HG03159 (cell line): Measurements from ENCODE around the gene PSMA2.

Experiments
- ATAC-seq: cut with Tn5 transposase; IDR thresholded peaks from one replicate; pipeline ENCODE4 v1.9.1; 2021; ENCODE audit warnings: mild to moderate bottlenecking, moderate library complexity; ENCODE audit not compliant: unreplicated experiment

PSMA2 gene

DNA sequence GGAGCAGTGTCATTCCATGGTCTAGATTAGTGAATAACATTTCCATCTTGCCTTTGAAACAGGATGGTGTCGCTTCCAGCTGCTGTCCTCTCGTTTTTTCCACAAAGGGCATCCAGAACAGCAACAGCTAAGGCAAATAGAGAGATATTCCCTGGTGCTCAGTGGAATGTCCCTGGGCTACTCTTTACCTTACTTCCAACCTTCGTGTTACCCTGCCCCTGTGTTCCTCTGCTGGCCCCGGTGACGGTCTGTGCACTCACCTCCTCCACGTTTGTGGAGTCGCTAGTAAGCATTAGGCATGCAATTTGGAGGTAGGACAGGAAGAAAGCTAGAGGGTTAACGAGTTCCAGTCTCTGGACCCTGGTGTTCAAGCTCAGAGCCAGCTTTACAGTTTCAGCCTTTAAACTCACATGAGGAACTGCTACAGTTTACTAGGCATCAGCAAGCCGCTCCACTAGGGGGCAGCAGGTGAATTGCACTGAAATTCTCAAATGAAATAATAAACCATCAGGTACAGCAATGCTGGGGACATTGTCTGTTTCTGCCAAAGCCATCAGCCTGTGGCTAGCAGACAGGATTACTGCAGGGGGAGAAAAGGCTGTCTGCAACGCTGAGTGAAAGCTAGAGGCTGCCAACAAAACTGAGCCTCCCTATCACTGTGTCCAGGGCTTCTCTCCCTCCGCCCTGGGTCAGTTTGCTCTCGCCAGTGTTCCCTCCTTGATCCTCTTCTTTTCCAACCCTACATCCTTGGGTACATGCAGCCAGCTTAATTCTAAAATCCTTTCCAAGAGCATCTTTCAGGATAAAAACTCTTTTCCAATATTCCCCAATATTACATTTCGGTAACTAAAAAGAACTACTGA, 9.2 kb upstream of the PSMA2 start:
- peak; percentile 61 for ATAC-seq

DNA sequence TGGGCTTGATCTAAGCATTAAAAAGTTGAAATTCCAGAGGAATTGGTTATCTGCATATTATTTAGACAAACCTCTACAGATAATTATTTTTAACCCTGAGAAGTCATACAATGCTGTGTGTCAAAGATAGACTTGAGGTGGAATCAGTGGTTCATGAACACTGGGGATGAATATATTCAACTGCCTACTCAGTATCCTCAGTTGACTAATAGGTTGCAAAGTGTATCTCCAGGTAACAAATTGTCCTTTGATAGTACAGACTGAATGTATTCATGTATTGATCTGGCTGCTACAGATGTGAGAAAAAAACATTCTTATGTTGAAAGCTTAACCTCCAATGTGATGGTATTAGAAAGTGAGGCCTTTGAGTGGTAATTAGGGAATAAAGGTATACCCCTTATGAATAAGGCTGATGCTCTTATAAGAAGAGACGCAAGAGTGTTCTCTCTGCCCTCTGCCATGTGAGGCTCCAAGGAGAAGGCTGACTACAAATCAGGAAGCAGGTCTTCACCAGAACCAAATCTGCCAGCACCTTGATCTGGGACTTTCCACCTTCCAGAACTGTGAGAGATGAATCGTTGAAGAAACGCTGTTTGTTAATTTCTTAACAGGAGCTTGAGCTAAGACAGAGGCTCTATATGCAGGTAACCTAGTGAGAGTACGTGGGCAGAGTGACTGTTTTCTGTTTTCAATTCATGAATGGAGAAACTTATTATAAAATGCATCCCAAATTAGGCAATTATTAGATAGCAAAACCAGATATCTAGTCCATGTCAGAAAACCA, 7.7 kb upstream of the PSMA2 start:
- no peak for ATAC-seq

DNA sequence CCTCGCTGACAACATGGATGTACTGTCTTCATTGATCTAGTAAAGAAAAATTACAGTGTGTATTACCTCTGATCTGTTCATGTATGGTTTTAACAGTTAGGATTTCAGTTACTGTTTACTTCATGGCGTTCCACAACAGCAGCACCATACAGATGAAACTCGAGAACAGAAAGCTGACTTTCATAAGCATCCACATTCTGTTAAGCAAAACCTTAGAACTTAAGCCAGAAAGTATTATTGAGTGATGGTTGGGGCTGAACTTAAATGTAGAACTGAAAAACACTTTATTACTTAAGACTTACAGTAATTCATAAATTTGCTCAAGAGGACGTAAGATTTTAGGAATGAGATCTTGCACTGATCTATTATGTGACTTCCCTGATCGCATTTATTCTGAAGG, 3.9 kb upstream of the PSMA2 start:
- ATAC-seq: no peak

DNA sequence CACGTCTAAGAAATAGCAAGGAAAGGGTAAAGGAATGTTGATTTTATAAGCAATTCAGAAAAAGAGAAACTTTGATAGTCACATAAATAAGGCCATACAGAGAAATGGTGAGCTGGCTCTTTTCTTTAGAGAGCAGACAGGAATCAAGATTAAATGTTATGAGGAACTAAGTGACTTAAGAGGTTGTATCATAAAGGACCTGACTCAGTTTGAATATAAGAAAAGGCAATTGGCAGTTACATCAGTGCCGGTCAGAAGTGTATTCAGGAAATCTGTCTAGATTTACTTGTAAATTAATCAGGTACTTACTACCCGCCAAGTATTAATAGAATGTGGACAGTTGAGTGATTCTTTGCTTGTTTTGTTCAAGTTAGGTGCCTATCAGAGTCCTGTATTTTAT, 2.3 kb upstream of the PSMA2 start:
- ATAC-seq: no peak

DNA sequence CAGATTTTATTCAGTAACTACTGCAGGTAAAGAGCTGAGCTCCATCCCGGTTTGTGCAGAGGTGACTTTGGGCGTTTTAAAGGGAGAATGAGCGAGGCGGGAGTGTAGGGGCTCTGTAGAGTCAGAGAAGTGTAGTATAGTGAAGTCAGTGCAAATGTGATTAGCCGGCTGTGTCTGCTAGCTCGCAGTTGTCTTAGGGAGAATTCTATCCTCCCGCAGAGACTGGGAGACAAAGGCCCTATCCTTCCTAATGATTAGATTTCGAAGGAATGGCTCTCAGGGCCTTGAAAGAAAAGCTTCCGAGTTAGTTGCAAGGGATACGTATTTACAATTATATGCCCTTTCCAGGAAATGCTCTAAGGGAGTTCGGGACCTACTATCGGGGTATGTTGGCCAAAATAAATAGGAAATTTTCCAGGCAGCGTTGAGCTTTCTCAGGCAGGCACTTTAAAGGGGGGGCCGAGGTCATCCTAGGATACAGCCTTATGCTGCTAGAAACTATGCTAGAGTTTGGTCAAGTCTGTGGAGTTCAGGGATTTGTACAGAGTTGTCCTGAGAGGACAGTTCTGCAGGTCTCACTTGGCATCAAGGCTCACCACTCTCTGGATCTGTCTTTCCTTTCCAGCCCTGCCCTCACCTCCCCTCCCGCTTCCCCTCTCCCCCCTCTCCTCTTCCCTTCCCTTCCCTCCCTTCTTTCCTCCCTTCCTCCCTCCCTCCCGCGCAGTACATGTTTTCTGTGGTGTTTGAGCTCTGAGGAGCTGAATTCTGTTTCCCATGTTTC, 1.0 kb upstream of the PSMA2 start:
- no peak for ATAC-seq

DNA sequence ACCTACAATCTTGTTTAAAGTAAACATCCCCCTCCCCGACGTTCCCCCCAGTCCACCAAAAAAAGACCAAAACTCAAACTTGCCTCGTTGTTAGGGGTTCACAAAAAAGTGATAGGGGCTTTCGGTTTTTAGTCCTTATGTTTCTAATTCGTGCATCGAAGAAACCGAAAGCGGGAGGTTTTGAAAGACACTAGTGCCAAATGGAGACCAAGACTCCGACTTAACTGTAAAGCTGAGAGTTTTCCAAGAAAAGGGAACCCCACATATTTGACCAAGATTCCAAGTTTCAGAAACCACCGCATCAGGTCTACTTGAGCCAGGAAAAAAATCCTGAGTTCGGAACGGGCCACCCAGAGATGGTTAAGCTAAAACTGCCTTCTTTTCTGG, 534 bp downstream of the PSMA2 start:
- no peak for ATAC-seq

DNA sequence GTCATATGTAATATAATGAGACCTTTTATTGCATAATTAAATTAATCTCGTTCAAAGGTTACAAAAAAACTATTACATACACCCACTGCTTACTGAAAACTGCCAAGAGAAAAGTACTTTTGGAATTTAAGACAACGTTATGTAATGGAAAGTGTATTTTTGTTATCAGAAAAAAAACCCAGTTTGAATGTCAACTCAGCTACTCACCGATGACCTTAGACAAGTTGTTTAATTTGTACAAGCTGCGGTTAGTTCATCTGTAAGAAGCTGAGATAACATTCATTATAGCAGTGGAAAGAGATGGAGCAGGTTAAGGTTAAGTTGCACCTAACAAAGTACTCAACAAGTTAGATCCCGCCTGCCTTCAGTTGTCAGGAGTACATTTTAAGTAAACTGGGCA, 1.1 kb downstream of the PSMA2 start:
- no peak for ATAC-seq

DNA sequence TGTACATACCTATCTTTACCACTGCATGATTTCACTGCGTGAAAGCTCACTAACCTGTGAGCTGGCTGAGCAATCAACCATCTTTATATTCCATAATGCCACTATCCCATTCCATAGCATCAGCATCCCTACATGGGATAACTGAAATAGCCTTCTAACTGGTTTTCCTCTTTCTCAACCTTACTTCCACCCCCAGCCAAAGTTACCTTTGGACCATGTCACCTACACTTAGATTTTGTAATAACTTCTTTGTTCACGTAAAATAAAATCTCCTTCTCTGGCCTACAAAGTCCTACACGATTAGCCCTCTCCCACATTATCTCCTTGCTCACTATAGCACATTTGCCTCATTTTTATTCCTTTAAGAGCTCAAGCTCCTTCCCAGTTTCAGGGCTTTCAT, 2.5 kb downstream of the PSMA2 start:
- ATAC-seq: no peak

DNA sequence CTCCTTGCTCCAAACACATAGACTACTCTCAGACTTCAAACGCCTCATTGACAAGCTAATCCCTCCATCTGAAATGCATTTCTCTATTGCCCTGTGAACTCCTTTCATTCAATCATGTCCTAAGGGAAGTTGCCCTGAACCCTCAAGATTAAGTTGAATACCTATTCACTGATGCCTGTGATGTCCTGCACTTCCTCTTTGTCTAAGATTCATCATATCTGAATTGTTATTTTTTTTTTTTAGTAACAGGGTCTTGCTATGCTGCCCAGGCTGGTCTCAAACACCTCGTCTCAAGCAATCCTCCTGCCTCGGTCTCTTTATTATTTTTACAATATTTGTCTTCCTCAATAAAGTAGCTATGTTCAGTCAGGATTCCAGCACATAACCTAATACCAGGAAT, 3.2 kb downstream of the PSMA2 start:
- ATAC-seq: no peak

DNA sequence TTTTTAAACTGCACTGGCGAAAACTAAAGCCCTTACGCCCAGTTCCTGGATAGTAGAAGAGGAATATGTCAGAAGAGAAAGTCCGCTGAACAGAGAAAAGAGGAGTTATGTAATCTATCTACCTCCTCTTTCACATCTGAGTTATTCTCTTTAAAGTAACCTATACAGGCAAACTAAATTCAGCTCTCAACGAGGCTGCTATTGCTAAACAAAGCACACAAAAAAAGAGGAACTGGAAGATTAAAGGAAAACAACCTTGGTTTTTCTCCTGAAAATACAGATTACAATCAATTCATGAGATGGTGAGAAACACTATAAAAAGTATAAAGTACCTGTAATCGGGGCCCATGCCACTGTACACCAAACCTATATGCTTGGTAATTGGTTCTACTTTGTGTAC, 5.8 kb downstream of the PSMA2 start:
- no peak for ATAC-seq

DNA sequence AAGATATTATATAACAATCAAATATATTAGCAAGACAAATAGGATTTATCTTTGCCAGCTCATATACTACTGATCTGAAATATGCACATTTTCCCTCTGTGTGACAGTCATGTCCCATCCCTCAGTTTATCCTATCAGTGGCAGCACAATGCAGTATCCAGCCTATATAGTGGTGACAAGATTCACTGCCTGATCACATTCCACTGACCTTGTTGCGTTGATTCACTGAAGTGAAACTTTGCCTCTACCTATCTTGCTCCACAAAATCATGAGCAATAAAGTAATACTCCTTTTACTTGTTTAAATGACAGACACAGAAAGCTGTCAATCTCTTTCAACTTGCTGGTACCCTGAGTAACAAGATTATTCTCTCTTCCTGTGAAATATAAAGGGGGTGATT, 6.3 kb downstream of the PSMA2 start:
- no peak for ATAC-seq

DNA sequence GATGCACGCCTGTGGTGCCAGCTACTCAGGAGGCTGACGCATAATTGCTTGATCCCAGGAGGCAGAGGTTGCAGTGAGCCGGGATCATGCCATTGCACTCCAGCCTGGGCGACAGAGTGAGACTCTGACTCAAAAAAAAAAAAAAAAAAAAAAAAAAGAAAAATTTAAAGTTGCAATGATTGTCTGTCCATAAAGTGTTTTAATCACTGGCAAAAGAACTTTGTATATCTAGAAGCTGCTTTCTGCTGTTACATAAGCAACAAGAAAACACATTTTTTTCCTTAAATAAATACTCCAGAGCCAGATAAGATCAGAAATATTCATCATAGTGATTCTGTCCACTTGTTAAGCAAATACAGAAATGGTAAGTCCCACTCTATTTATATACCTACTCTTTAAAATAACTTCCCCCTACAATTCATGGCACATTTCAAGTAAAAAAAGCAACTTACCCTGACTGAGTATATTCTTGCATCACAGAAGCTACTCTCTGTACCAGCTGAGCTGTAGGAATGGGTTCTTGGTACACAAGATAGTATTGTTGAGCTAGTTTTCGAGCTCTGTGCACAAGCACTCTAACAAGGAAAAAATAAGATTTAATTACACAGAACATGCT, 7.6 kb downstream of the PSMA2 start:
- ATAC-seq: no peak

DNA sequence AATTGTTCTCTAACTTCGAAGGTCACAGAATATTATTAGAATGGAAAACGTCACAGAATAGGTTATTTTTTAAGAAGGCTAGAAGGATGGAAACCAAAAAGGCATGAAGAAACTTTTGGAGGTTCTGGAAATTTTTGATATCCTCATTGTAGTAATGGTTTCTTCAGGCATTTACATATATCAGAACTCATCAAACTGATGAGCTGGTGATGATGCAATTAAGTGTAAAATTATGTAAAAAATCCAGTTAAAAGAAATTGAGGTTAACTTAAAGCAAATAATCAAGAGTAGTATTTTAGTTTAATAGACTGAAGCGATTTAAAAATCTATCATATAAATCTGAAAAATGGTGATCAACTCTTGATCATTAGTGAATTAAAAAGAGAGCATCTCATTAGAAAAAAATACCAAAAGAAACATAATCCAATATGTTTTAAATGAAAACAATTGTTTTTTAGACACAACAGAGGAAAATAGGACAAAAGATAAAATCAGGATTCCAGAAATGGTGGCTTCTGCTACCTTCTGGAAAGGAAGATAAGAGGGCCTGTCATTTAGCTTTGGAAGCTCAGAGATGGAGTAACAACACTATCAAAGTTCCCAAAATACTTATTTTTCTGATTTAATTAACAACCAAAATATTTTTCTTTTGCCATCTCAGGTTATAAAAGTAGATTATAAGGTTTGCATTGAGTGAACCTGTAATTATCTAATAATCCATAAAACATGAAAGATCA, 9.8 kb downstream of the PSMA2 start:
- ATAC-seq: no peak

DNA sequence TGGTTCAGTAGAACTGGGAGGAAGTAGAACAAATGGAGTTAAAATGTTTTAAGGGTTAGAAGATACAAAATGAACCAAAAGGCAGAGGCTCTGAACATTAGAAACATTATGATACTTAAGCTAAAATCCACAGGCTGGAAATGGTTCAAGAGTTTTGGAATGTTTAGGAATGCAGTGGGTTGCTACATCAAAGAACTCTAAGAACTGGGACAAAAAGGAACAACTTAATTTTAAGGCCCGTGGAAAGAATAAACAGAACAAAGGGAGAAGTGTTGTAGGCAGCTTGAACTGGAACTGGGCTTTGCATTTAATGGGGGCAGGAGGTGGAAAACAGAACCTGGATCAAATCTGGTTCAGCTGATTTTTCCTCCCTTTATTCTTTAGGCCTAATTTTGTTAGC, 16.6 kb downstream of the PSMA2 start:
- no peak for ATAC-seq

DNA sequence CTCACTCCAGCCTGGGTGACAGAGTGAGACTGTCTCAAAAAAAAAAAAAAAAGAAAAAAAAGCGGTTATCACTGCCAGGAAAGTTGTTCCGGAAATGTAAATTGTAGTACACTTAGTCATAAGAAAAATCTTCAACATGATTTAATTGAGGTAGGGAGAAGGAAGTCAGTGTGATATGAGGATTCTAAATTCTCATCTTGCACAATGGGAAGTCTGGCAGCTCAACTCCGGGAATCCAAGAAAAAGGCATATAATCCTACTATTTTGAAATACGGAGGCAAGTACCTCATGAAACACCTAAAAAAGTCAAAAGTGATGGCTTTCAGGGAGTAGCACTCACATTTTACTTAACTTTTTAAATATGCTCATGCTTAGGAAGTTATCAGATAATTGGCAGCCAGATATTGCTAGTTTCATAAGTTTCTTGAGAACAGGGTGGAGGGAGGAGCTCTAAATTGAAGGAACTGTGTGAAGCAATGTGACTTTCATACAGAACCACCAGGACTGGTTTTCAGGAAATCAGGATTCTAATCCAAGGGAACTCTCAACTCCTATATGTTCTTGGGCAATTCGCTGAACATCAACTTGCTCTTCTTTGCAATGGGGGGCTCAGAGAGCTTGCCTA, 17.4 kb downstream of the PSMA2 start:
- no peak for ATAC-seq

DNA sequence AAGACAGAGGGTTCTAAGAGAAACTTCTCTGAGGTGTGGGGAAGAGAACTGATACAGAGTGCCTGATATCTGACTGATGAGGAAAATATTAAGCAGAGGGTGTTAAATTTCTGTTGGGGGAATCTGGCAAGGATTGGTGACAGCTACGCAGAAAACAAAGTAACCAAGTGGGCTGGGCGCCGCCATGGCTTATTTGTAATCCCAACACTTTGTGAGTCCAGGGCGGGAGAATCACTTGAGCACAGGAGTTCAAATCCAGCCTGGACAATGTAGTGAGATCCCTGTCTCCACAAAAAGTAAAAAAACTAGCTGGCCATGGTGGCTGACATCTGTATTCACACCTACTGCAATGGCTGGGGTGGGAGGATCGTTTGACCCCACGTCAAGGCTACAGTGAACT, 18.0 kb downstream of the PSMA2 start:
- ATAC-seq: no peak

DNA sequence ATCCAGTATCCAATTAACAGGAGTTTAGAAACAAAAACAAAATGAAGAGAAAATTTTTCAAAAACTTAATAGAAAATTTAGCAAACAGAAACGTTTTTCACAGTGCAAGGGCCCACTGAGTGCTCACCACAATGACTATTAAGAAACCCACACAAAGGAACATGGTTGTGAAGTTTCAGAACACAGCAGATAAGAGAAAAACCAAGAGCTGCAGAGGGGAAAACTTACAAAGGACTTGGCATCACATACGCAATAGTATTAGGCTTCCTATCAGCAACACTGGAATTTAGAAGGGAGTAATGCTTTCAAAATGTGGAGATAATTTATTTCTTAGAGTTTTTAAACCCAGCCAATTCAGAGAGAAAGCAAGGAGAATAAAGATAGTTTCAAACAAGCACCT, 18.4 kb downstream of the PSMA2 start:
- no peak for ATAC-seq

DNA sequence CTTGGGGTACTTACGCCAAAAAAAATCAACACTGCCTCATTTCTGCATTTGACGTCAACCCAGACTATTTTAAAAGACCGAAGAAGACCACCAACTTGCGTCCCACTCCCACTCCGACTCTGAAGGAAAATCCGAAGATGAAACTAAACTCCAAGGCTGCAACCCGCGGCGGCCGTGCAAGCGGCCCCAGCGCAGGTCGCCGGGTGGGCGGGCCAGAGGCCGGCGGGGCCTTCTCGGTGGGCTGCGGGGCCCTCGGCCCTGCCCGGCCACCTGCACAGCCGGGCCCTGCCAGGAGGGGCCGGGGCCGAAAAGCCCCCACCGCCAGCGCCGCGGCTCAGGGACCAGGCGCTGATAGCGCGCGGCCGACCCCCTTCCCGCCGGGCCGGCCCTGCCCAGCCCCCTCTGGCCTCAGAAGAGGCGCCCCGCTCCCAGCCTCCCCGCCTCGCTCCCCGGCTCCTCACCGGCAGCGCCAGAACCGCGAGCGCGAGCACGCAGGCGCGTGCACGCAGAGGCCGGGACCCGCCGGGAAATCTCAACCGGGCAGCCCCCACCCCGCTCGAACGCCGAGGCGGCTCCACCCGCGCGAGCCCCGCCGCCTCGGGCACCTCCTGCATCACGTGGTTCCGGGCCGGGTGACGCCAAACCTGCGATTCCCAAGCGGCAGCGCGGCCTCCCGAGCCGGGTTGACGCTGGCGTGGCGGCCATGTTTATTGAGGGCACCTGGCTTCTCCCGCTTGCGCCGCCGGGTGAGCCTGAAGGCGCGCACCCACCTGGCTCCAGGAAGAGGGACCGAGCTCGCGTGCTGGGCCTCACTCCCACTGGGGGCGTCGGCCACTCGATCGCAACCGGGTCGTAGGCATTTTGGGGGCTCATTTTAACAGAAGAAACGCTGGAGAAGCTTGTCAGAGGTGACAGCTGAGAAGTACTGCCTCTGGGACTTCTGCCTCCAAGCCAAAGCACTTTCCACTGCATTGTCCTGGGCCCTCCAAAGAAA, 20.2 kb downstream of the PSMA2 start, which contains the start of gene C7orf25:
C7orf25 (minus strand) TSS at position 617 of the 994 bp plus-strand sequence. CDS start 1,170 bp downstream, outside the sequence.
- ATAC-seq: peak; percentile 92

DNA sequence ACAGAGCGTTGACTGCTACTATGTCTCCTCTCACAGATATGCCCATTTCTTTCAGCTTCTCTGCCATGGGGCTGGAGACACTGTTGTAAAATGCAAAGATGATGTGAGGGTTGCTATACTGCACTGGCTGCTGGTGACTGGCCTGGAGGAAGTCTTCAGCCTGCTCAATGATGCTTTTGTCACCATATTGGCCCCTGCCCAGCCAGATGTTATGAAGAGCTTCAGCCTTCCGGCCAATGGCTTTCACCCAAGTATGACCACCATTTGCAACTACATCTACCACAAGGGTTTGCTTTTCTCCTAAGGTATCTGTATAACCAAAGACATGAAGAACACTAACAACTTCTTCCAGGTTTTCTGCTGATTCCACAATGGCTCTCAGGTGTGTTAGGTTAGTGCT, 21.7 kb downstream of the PSMA2 start:
- ATAC-seq: no peak
